ENCODE data around the gene CARHSP1. TPM values are rescaled to one million over a fixed set of nuclear protein-coding genes. Genes with fewer than 3 reads are reported as not detected.

The CARHSP1 gene
- total and polyA plus RNA-seq, 2 of the 4 experiments (the other 2 are of a cell fraction), result 121 to 138 TPM

DNA sequence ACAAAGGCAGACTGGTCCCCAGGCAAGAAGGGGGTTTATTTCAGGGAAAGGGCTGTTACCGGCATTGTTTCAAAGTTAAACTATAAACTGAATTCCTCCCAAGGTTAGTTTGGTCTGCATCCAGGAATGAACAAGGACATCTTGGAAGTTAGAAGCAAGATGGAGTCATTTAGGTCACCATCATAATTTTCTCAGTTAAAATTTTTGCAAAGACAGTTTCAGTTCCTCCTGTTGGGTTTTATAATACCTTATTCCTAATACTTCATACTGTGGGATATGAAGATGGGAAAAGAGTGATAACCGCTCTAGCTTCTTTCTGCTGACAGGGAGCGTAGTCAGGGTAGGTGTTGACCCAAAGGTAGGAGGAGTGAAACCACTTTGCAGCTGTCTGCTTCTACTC, 46.4 kb downstream of the CARHSP1 start:
- no peak overlapping the region for H2BK120ac ChIP-seq (ENCODE audit: low read depth, low read length)
- CTCF ChIA-PET, result interaction anchor here (1.1 kb wide), 1 partner anchor 58 kb away, joined by 4 read pairs; no protein-coding TSS in a partner anchor
- BruUV-seq (replicated peaks), result no TSS peak
- ATAC-seq (ENCODE audit: low read depth) (no peak), DNase-seq (no peak)
- no peak overlapping the region for H3K9ac ChIP-seq (ENCODE audit: low read depth, low read length)
- POLR2A ChIA-PET (ENCODE audit: unreplicated experiment), result no interaction called here
- no CpG with 5 or more reads among the region's 3 CpGs for WGBS, 2 experiments (ENCODE audit: extremely low coverage in 2 of 2, insufficient read length in 1 of 2)
- no peak overlapping the region for H2BK20ac ChIP-seq (ENCODE audit: low read depth, low read length)
- H2AK5ac ChIP-seq (ENCODE audit: low read depth, low read length), result no peak overlapping the region
- no peak overlapping the region for H4K5ac ChIP-seq (ENCODE audit: low read depth, low read length)
- no peak overlapping the region for H3K23ac ChIP-seq (ENCODE audit: low read depth, low read length)
- intact Hi-C loops (cut with micrococcal nuclease) (no loop called here), in situ Hi-C loops (cut with MboI; ENCODE audit: low sequenced_read_pairs) (no loop called here), dilution Hi-C loops (cut with HindIII; ENCODE audit: low sequenced_read_pairs, unreplicated experiment) (no loop called here)
- H2AK9ac ChIP-seq (replicated peaks; ENCODE audit: low read depth, low read length, poor library complexity), result no peak overlapping the region
- H2BK5ac ChIP-seq (ENCODE audit: low read depth, low read length, poor library complexity, severe bottlenecking), result no peak overlapping the region
- no peak overlapping the region for H3K18ac ChIP-seq (ENCODE audit: low read depth, low read length)
- H3K9me1 ChIP-seq (ENCODE audit: insufficient read depth, low read length), result peaks cover 9% of the 10 kb centered on the region; the same call in 1 of the 2 replicates
- no peak overlapping the region for H3K4ac ChIP-seq (ENCODE audit: low read depth, low read length)
- H2BK15ac ChIP-seq (ENCODE audit: low read depth, low read length), result no peak overlapping the region
- peaks cover 22 to 58% of the 10 kb centered on the region in 2 experiments for H3K79me1 ChIP-seq (ENCODE audit: low read depth in 1 of 2, low read length in 2 of 2)
- TF ChIP-seq CEBPB (IDR thresholded peaks at IDR 0.05; ENCODE audit: low read depth, low read length) (no peak), MAFK (IDR thresholded peaks at IDR 0.05; ENCODE audit: low read depth, low read length) (no peak), RCOR1 (IDR thresholded peaks at IDR 0.05; ENCODE audit: insufficient replicate concordance, low read length) (no peak), SMC3 (IDR thresholded peaks at IDR 0.05; ENCODE audit: low read depth, low read length) (no peak), MAZ (IDR thresholded peaks at IDR 0.05; ENCODE audit: borderline replicate concordance, low read depth, low read length) (no peak), NFE2L2 (IDR thresholded peaks at IDR 0.05; ENCODE audit: low read depth, low read length) (no peak), CHD1 (IDR thresholded peaks at IDR 0.05; ENCODE audit: low read depth, low read length) (no peak), RFX5 (IDR thresholded peaks at IDR 0.05; ENCODE audit: low read depth, low read length) (no peak), MXI1 (IDR thresholded peaks at IDR 0.05; ENCODE audit: borderline replicate concordance, low read depth, low read length) (no peak), POLR2A (IDR thresholded peaks at IDR 0.05; ENCODE audit: low read depth, low read length) (no peak)
- TF ChIP-seq, protein P1, sequence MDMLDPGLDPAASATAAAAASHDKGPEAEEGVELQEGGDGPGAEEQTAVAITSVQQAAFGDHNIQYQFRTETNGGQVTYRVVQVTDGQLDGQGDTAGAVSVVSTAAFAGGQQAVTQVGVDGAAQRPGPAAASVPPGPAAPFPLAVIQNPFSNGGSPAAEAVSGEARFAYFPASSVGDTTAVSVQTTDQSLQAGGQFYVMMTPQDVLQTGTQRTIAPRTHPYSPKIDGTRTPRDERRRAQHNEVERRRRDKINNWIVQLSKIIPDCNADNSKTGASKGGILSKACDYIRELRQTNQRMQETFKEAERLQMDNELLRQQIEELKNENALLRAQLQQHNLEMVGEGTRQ (IDR thresholded peaks at IDR 0.05; ENCODE audit: low read depth, low read length), result no peak
- TF ChIP-seq, protein P2, sequence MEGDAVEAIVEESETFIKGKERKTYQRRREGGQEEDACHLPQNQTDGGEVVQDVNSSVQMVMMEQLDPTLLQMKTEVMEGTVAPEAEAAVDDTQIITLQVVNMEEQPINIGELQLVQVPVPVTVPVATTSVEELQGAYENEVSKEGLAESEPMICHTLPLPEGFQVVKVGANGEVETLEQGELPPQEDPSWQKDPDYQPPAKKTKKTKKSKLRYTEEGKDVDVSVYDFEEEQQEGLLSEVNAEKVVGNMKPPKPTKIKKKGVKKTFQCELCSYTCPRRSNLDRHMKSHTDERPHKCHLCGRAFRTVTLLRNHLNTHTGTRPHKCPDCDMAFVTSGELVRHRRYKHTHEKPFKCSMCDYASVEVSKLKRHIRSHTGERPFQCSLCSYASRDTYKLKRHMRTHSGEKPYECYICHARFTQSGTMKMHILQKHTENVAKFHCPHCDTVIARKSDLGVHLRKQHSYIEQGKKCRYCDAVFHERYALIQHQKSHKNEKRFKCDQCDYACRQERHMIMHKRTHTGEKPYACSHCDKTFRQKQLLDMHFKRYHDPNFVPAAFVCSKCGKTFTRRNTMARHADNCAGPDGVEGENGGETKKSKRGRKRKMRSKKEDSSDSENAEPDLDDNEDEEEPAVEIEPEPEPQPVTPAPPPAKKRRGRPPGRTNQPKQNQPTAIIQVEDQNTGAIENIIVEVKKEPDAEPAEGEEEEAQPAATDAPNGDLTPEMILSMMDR (conservative IDR thresholded peaks at IDR 0.05; ENCODE audit: low read depth, low read length), result no peak
- H3K9me3 ChIP-seq (ENCODE audit: control insufficient read depth, insufficient read depth, low read length), result no peaks in the 10 kb centered on the region
- no peak overlapping the region for H3K4me2 ChIP-seq (ENCODE audit: low read depth, low read length)
- H3K36me3 ChIP-seq (ENCODE audit: control insufficient read depth, insufficient read depth, low read length), result peaks cover 35% of the 10 kb centered on the region
- no peak overlapping the region for H3K14ac ChIP-seq (replicated peaks; ENCODE audit: low read depth, low read length)
- H4K20me1 ChIP-seq (ENCODE audit: insufficient read depth, low read length), result peaks cover 11% of the 10 kb centered on the region
- H3K27ac ChIP-seq (ENCODE audit: insufficient read depth, low read length), result no peak overlapping the region
- no peak overlapping the region for H4K91ac ChIP-seq (ENCODE audit: insufficient read depth, low read depth, low read length)
- no peaks in the 10 kb centered on the region for H3K27me3 ChIP-seq (ENCODE audit: control insufficient read depth, insufficient read depth, low read length)
- no peak overlapping the region for H3K4me3 ChIP-seq (ENCODE audit: insufficient read depth, low read depth, low read length)
- peaks cover 2% of the 10 kb centered on the region; the same call in 1 of the 2 replicates for H3K4me1 ChIP-seq (ENCODE audit: control insufficient read depth, insufficient read depth, low read length)
- H4K8ac ChIP-seq (ENCODE audit: low read depth in 2 of 2, low read length in 2 of 2), result no peak overlapping the region
- H3K56ac ChIP-seq (ENCODE audit: extremely low read depth, insufficient read depth, low read length), result no peak overlapping the region
- H2AFZ ChIP-seq (replicated peaks; ENCODE audit: low read length, poor library complexity), result no peak overlapping the region
